Kidney (tissue), 14 donors: Measurements from ENCODE around the gene VAT1. TPM values are rescaled to one million over a fixed set of nuclear protein-coding genes. Genes with fewer than 3 reads are reported as not detected.

Experiments used
- DNase-seq, 5 donors: peaks; one replicate each; pipeline ENCODE4 v3.0.0-alpha.2; 2013 to 2020
- FAIRE-seq: peaks from 2 replicates; lab custom pipeline; 2012; peaks lifted over from hg19 to GRCh38; lab: Jason Lieb, UNC
- H3K27ac ChIP-seq, 2 donors: one replicate each; pipeline ENCODE4 v1.7.0; 2013; ENCODE audit warnings: low read depth in 2 of 2, low read length in 2 of 2, inconsistent platforms in 1 of 2
- H3K27me3 ChIP-seq: one replicate; pipeline ENCODE4 v1.7.1; 2013; ENCODE audit warnings: low read length, inconsistent platforms; ENCODE audit not compliant: control insufficient read depth, insufficient read depth
- H3K36me3 ChIP-seq, 3 donors: one replicate each; pipeline versions ENCODE4 v1.7.0 to v1.7.1; 2013; ENCODE audit warnings: low read length in 3 of 3, control low read depth in 1 of 3, inconsistent platforms in 1 of 3; ENCODE audit not compliant: insufficient read depth in 3 of 3, control insufficient read depth in 2 of 3
- H3K4me1 ChIP-seq, 3 donors: one replicate each; pipeline versions ENCODE4 v1.7.0 to v1.7.1; 2013; ENCODE audit warnings: low read length in 3 of 3, inconsistent platforms in 1 of 3, low read depth in 1 of 3; ENCODE audit not compliant: control insufficient read depth in 2 of 3, insufficient read depth in 2 of 3
- H3K4me3 ChIP-seq, 3 donors: one replicate each; pipeline versions ENCODE4 v1.7.0 to v1.8.1; 2013; ENCODE audit warnings: low read length in 3 of 3, control low read depth in 1 of 3, inconsistent platforms in 1 of 3
- H3K9ac ChIP-seq, 3 donors: one replicate each; pipeline versions ENCODE4 v1.7.0 to v1.7.1; 2013; ENCODE audit warnings: low read length in 3 of 3, control low read depth in 1 of 3, inconsistent platforms in 1 of 3
- H3K9me3 ChIP-seq, 3 donors: one replicate each; pipeline versions ENCODE4 v1.7.0 to v1.7.1; 2013; ENCODE audit warnings: low read length in 3 of 3, control low read depth in 1 of 3, inconsistent platforms in 1 of 3; ENCODE audit not compliant: control insufficient read depth in 2 of 3, insufficient read depth in 1 of 3
- CTCF ChIP-seq: IDR thresholded peaks from 3 replicates; pipeline ENCODE4 v1.5.1; 2012; ENCODE audit warnings: mild to moderate bottlenecking, moderate library complexity, borderline replicate concordance; ENCODE audit not compliant: insufficient read depth; ENCODE audit errors: extremely low read depth
- intact Hi-C: fragments of 100-400 bp; cut with DNase I; formaldehyde crosslinking; loops from one replicate; pipeline ENCODE4 v1.11.1; 2022
- polyA plus RNA-seq: library from polyadenylated mRNA; stranded (reverse); fragments of 350-450 nt; fragmentation: Illumina TruSeq; extraction: RNeasy Lipid Tissue Mini Kit (QIAGEN cat#74804); gene quantifications from one replicate; pipeline ENCODE4 v1.2.3, GENCODE V29; 2014; ENCODE audit warnings: low read depth, low replicate concordance; ENCODE audit not compliant: insufficient read depth
- total RNA-seq: library from RNA; stranded (reverse); fragmentation: NEBNext Ultra II Directional; extraction: Animal tissue kit (Norgen Biotek cat#: 25700); gene quantifications from one replicate; pipeline ENCODE4 v1.2.1, GENCODE V29; 2021
- donor health status: control.
- donor health status: control.
- donor health status: control.
- donor health status: control.
- donor health status: control.
- donor health status: DM: yes; HTN: yes; CAD: no.
- donor health status: Normal renal cell carcinoma (clear cell type).

Gene VAT1
- total and polyA plus RNA-seq, 2 donors from 2014 or later: 119 to 133 TPM

GRCh38 chr17:42989141-42989540 is 33.0 kb downstream of the VAT1 start:
- no peaks in the 10 kb centered on the region for H3K9me3 ChIP-seq
- peaks cover 7 to 38% (median 37%) of the 10 kb centered on the region in 3 donors for H3K36me3 ChIP-seq
- FAIRE-seq (no peak), DNase-seq (no peak)
- intact Hi-C loops: no loop called here
- no peak overlapping the region for H3K4me3 ChIP-seq
- H3K9ac ChIP-seq: no peak overlapping the region
- no peak overlapping the region for H3K27ac ChIP-seq
- H3K27me3 ChIP-seq: no peaks in the 10 kb centered on the region
- TF ChIP-seq CTCF: no peak
- no peaks in the 10 kb centered on the region for H3K4me1 ChIP-seq

- H3K27ac ChIP-seq: no peak overlapping the region
- intact Hi-C loops: no loop called here
- TF ChIP-seq CTCF: no peak
- no peaks in the 10 kb centered on the region for H3K27me3 ChIP-seq
- H3K36me3 ChIP-seq: peaks cover 0 to 21% (median 19%) of the 10 kb centered on the region in 3 donors
- H3K9ac ChIP-seq: no peak overlapping the region
- H3K4me1 ChIP-seq: peaks cover 0 to 7% (median 0%) of the 10 kb centered on the region in 3 donors
- no peak overlapping the region for H3K4me3 ChIP-seq
- FAIRE-seq: no peak
- H3K9me3 ChIP-seq: no peaks in the 10 kb centered on the region
- DNase-seq: no peak
These were observed 37.0 kb downstream of the VAT1 start for GRCh38 chr17:42985225-42985624.

- Histone ChIP-seq H3K36me3 (peaks cover 0 to 6% (median 2%) of the 10 kb centered on the region in 3 donors), H3K9me3 (no peaks in the 10 kb centered on the region), H3K27me3 (no peaks in the 10 kb centered on the region), H3K27ac (no peak overlapping the region), H3K4me3 (peak overlapping the region in 1 of 3 donors; percentile 59), H3K4me1 (peaks cover 0 to 16% (median 0%) of the 10 kb centered on the region in 3 donors), H3K9ac (no peak overlapping the region)
- TF ChIP-seq CTCF: no peak
- no peak for FAIRE-seq
- intact Hi-C loops: no loop called here
- no peak for DNase-seq
These were observed 39.9 kb downstream of the VAT1 start for GRCh38 chr17:42982266-42982665.
